Neural progenitor cell (in vitro differentiated cells): ENCODE measurements around the gene CHRNA4.

ENCODE experiments used
- EZH2 ChIP-seq: fragments of 200-600 bp; sonication (generic); IDR thresholded peaks from 2 replicates; pipeline ENCODE4 v1.6.1; 2017; ENCODE audit warnings: antibody characterized with exemption, mild to moderate bottlenecking, moderate library complexity
- EZH2phosphoT487 ChIP-seq: fragments of 200-600 bp; sonication (generic); IDR thresholded peaks from 2 replicates; pipeline ENCODE4 v1.6.1; 2017; ENCODE audit warnings: antibody characterized with exemption
- TF ChIP-seq, protein P1 (sequence below): fragments of 200-600 bp; sonication (generic); IDR thresholded peaks from 2 replicates; pipeline ENCODE4 v1.5.1; 2017; ENCODE audit warnings: antibody characterized with exemption, mild to moderate bottlenecking

DNA sequence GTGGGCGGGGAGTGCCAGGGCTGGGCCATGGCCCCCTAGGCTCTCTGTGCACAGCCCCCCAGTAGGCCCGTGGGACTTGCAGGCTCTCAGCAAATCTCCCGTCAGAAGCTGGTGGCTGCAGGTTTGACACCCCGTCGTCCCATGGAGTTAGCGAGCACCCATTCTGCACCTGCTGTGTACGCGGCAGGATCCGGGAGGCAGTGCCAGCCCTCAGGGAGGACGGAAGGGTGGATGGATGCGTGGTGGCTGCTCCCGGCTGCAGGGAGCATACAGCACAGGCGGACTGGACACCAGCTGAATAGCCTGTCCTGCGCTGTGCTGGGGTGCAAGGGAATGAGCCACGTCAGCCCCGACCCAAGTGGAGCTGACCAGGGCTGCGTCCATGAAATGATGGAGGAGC, 32.4 kb upstream of the CHRNA4 start:
- TF ChIP-seq, protein P1, sequence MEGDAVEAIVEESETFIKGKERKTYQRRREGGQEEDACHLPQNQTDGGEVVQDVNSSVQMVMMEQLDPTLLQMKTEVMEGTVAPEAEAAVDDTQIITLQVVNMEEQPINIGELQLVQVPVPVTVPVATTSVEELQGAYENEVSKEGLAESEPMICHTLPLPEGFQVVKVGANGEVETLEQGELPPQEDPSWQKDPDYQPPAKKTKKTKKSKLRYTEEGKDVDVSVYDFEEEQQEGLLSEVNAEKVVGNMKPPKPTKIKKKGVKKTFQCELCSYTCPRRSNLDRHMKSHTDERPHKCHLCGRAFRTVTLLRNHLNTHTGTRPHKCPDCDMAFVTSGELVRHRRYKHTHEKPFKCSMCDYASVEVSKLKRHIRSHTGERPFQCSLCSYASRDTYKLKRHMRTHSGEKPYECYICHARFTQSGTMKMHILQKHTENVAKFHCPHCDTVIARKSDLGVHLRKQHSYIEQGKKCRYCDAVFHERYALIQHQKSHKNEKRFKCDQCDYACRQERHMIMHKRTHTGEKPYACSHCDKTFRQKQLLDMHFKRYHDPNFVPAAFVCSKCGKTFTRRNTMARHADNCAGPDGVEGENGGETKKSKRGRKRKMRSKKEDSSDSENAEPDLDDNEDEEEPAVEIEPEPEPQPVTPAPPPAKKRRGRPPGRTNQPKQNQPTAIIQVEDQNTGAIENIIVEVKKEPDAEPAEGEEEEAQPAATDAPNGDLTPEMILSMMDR: no peak
- TF ChIP-seq EZH2phosphoT487: no peak
- TF ChIP-seq EZH2: no peak
